HepG2 (cell line): ENCODE measurements around the gene DUS1L. TPM values are rescaled to one million over a fixed set of nuclear protein-coding genes. Genes with fewer than 3 reads are reported as not detected.

ENCODE experiments used
- ARNT2 ChIP-seq: sonication (generic); formaldehyde crosslinking; IDR thresholded peaks from 2 replicates; pipeline ENCODE4 v1.8.0; 2022; ENCODE audit warnings: mild to moderate bottlenecking, low read depth, missing genetic modification reagents, moderate library complexity
- ASH2L ChIP-seq: fragments of 300-600, 200-600 bp; sonication (generic); IDR thresholded peaks from 2 replicates; pipeline ENCODE4 v1.7.0; 2017; ENCODE audit warnings: low read depth, mild to moderate bottlenecking, moderate library complexity, mixed read lengths, low read length; ENCODE audit not compliant: insufficient read length
- CBX5 ChIP-seq: sonication (generic); formaldehyde crosslinking; IDR thresholded peaks from 2 replicates; pipeline ENCODE4 v1.4.0; 2020; ENCODE audit warnings: missing genetic modification reagents, borderline replicate concordance
- CCAR2 ChIP-seq: fragments of 200-400 bp; formaldehyde crosslinking; optimal IDR thresholded peaks from 2 replicates; pipeline ENCODE3; 2018; ENCODE audit warnings: low read depth, mild to moderate bottlenecking, low read length, moderate library complexity
- CEBPB ChIP-seq: IDR thresholded peaks from 2 replicates; pipeline ENCODE4 v1.6.1; 2011; ENCODE audit warnings: low read depth, low read length, improper control_type of control experiment, borderline replicate concordance
- HNRNPUL1 ChIP-seq: fragments of 200-400 bp; formaldehyde crosslinking; IDR thresholded peaks from 2 replicates; pipeline ENCODE4 v1.6.1; 2017; ENCODE audit warnings: low read depth, mild to moderate bottlenecking, low read length, moderate library complexity
- HOMEZ ChIP-seq: IDR thresholded peaks from 2 replicates; pipeline ENCODE4 v1.6.1; 2016; ENCODE audit warnings: low read depth
- KAT7 ChIP-seq: IDR thresholded peaks from 2 replicates; pipeline ENCODE4 v1.6.1; 2018; ENCODE audit warnings: borderline replicate concordance, missing compliant biosample characterization
- MEIS1 ChIP-seq: sonication (generic); formaldehyde crosslinking; IDR thresholded peaks from 2 replicates; pipeline ENCODE4 v1.9.0; 2021; ENCODE audit warnings: mild to moderate bottlenecking, missing genetic modification reagents, moderate library complexity, borderline replicate concordance
- MLLT10 ChIP-seq: sonication (generic); formaldehyde crosslinking; IDR thresholded peaks from 2 replicates; pipeline ENCODE4 v1.4.0; 2020; ENCODE audit warnings: missing genetic modification reagents
- PHB2 ChIP-seq: fragments of 450-650 bp; IDR thresholded peaks from 2 replicates; pipeline ENCODE4 v1.6.1; 2018; ENCODE audit not compliant: partially characterized antibody
- SKI ChIP-seq: fragments of 450-650 bp; IDR thresholded peaks from one replicate; pipeline ENCODE4 v1.6.1; 2018; ENCODE audit warnings: mild to moderate bottlenecking; ENCODE audit not compliant: partially characterized antibody
- SP4 ChIP-seq: sonication (generic); formaldehyde crosslinking; IDR thresholded peaks from 2 replicates; pipeline ENCODE4 v1.8.1; 2023; ENCODE audit warnings: mild to moderate bottlenecking, missing genetic modification reagents
- ZBTB4 ChIP-seq: sonication (generic); formaldehyde crosslinking; IDR thresholded peaks from 2 replicates; pipeline ENCODE4 v1.4.0; 2020; ENCODE audit warnings: missing genetic modification reagents, mild to moderate bottlenecking, borderline replicate concordance
- ZFP1 ChIP-seq: IDR thresholded peaks from 2 replicates; pipeline ENCODE4 v1.6.1; 2016
- ZHX2 ChIP-seq, 2 experiments: sonication (generic) in 1 of 2; formaldehyde crosslinking in 1 of 2; IDR thresholded peaks; 2 replicates each; pipeline versions ENCODE4 v1.6.1 to v1.9.0; 2014 to 2022; ENCODE audit warnings: antibody characterized with exemption in 1 of 2, borderline replicate concordance in 1 of 2, inconsistent platforms in 1 of 2, low read depth in 1 of 2, missing genetic modification reagents in 1 of 2
- ZNF124 ChIP-seq: sonication (generic); formaldehyde crosslinking; IDR thresholded peaks from 2 replicates; pipeline ENCODE4 v1.4.0; 2020; ENCODE audit warnings: missing genetic modification reagents
- ZNF34 ChIP-seq: sonication (generic); formaldehyde crosslinking; IDR thresholded peaks from 2 replicates; pipeline ENCODE4 v1.4.0; 2020; ENCODE audit warnings: mild to moderate bottlenecking, missing genetic modification reagents, borderline replicate concordance
- ZNF354B ChIP-seq: sonication (generic); formaldehyde crosslinking; IDR thresholded peaks from 2 replicates; pipeline ENCODE4 v1.8.0; 2022; ENCODE audit warnings: mild to moderate bottlenecking, missing genetic modification reagents
- ZNF737 ChIP-seq: sonication (generic); formaldehyde crosslinking; IDR thresholded peaks from 2 replicates; pipeline ENCODE4 v1.5.0; 2020; ENCODE audit warnings: missing genetic modification reagents, mild to moderate bottlenecking, borderline replicate concordance
- polyA plus RNA-seq, 8 experiments: library from polyadenylated mRNA; depleted of rRNA in 3 of 8; stranded (reverse) in 7 of 8; unstranded in 1 of 8; fragments of >200 nt; fragmentation: Illumina TruSeq in 4 of 8; extraction: Trizol in 4 of 8; gene quantifications; 2 replicates each; pipeline versions ENCODE4 v1.2.1 to v1.2.3, GENCODE V29; 2011 to 2016; ENCODE audit warnings: low read depth in 4 of 8, missing spikeins in 1 of 8, mixed read lengths in 1 of 8; ENCODE audit not compliant: insufficient read depth in 1 of 8
- total RNA-seq, 5 experiments: library from RNA; depleted of rRNA; stranded (reverse); fragments of >200 nt; fragmentation: Illumina TruSeq; extraction: Trizol; gene quantifications; 2 replicates each; pipeline ENCODE4 v1.2.3, GENCODE V29; 2016; ENCODE audit warnings: low read depth in 1 of 5

The DUS1L gene
- total and polyA plus RNA-seq, 2 of the 13 experiments (the other 11 are each of a cell fraction or from before 2014, with no cell fraction given): 81.0 to 109 TPM

GRCh38 chr17:82036634-82037091, 28.9 kb downstream of the DUS1L start (continued):
- TF ChIP-seq MLLT10: no peak
- no peak for TF ChIP-seq ARNT2 (CRISPR knock-in tag)
- TF ChIP-seq MEIS1 (CRISPR knock-in tag): 0 out of 2 replicates have a peak, but pooled peaks have one; percentile 2
- TF ChIP-seq HNRNPUL1: no peak
- TF ChIP-seq ZBTB4 (CRISPR knock-in tag): 0 out of 2 replicates have a peak, but pooled peaks have one; percentile 11
- TF ChIP-seq CEBPB: no peak
- TF ChIP-seq ZFP1 (CRISPR knock-in tag): no peak
- TF ChIP-seq ZNF124 (CRISPR knock-in tag): 0 out of 2 replicates have a peak, but pooled peaks have one; percentile 18
- TF ChIP-seq ASH2L: no peak
- TF ChIP-seq ZNF34: no peak
- no peak for TF ChIP-seq SKI
- TF ChIP-seq ZNF354B: 0 out of 2 replicates have a peak, but pooled peaks have one; percentile 39
- 0 out of 2 replicates have a peak, but pooled peaks have one; percentile 46 for TF ChIP-seq CBX5
- no peak for TF ChIP-seq KAT7 (CRISPR knock-in tag)
- no peak for TF ChIP-seq ZNF737
- TF ChIP-seq SP4 (CRISPR knock-in tag): no peak
- TF ChIP-seq CCAR2: no peak
- TF ChIP-seq ZHX2 (IDR thresholded peaks at IDR 0.05; ENCODE audit: low read depth): no peak
- TF ChIP-seq ZHX2 (CRISPR knock-in tag; IDR thresholded peaks at IDR 0.05; ENCODE audit: borderline replicate concordance): no peak
- no peak for TF ChIP-seq HOMEZ (CRISPR knock-in tag)
- no peak for TF ChIP-seq PHB2
